Activated CD4-positive, alpha-beta memory T cell treated with anti-CD3 and anti-CD28 coated beads for 36 hours (primary cell): Measurements from ENCODE around the gene ACOT7. TPM values are rescaled to one million over a fixed set of nuclear protein-coding genes. Genes with fewer than 3 reads are reported as not detected.
"Not testable (repeated sequence)": the region's sequence is repeated elsewhere in the genome, so short reads cannot be mapped to it uniquely, and the experiment has no call there.

ENCODE experiments used
- CTCF ChIA-PET: fragments of 350-600 bp; sonication (Branson Sonifier 250); formaldehyde crosslinking; loops from one replicate; lab custom pipeline; 2021; ENCODE audit warnings: antibody characterized with exemption, inconsistent platforms; lab: Charles Lee
- POLR2A ChIA-PET: fragments of 350-600 bp; sonication (Branson Sonifier 250); formaldehyde crosslinking; loops from one replicate; lab custom pipeline; 2021; ENCODE audit warnings: antibody characterized with exemption; lab: Charles Lee
- DNase-seq: peaks from one replicate; pipeline ENCODE4 v3.0.0-alpha.2; 2020
- H3K27ac Mint-ChIP-seq: one replicate; pipeline ENCODE4 v1.8.0; 2021; ENCODE audit warnings: mixed read lengths
- H3K27me3 Mint-ChIP-seq: one replicate; pipeline ENCODE4 v1.8.0; 2021; ENCODE audit warnings: mixed read lengths
- H3K36me3 Mint-ChIP-seq: one replicate; pipeline ENCODE4 v1.8.0; 2021; ENCODE audit warnings: mixed read lengths
- H3K4me1 Mint-ChIP-seq: one replicate; pipeline ENCODE4 v1.8.0; 2021; ENCODE audit warnings: low read depth, mixed read lengths
- H3K4me3 Mint-ChIP-seq: one replicate; pipeline ENCODE4 v1.8.0; 2021; ENCODE audit warnings: mild to moderate bottlenecking, mixed read lengths
- H3K9me3 Mint-ChIP-seq: one replicate; pipeline ENCODE4 v1.8.0; 2021; ENCODE audit warnings: mixed read lengths
- intact Hi-C: fragments of 100-400 bp; cut with micrococcal nuclease; formaldehyde crosslinking; loops from one replicate; pipeline ENCODE4 v1.15.1; 2023
- total RNA-seq, 2 experiments: library from RNA; stranded (reverse); gene quantifications; one replicate each; pipeline ENCODE4 v1.2.3, GENCODE V29; 2021

Gene ACOT7
- total RNA-seq, 2 experiments from 2014 or later, result 93.8 to 94.6 TPM

DNA sequence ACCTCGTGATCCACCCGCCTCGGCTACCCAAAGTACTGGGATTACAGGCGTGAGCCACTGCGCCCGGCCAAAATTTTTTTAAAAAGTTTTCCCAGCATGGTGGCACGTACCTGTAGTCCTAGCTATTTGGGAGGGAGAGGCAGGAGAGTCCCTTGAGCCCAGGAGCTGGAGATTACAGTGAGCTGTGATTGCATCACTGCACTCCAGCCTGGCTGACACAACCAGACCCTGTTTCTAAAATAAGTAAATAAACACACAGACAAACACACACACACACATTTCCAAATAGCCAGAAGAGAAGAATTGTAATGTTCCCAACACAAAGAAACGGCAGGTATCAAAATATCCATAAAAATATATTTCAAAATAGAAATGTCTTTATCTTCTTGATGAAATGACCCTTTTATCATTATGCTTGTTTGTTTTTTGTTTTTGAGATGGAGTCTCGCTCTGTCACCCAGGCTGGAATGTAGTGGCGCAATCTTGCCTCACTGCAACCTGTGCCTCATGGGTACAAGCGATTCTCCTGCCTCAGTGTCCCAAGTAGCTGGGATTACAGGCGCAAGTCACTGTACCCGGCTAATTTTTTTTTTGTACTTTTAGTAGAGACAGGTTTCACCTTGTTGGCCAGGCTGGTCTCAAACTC, 16.8 kb upstream of the ACOT7 start:
- H3K9me3 Mint-ChIP-seq, result no peaks in the 10 kb centered on the region
- no peak overlapping the region for H3K27ac Mint-ChIP-seq
- H3K36me3 Mint-ChIP-seq, result no peaks in the 10 kb centered on the region
- intact Hi-C loops, result no loop called here
- POLR2A ChIA-PET, result no interaction called here
- CTCF ChIA-PET, result interaction anchor here (0.6 to 1.1 kb wide), 2 partner anchors 13 to 76 kb away, joined by 3 to 4 read pairs; no protein-coding TSS in a partner anchor
- H3K4me3 Mint-ChIP-seq, result no peak overlapping the region
- H3K4me1 Mint-ChIP-seq, result peaks cover 6% of the 10 kb centered on the region
- peaks cover 18% of the 10 kb centered on the region for H3K27me3 Mint-ChIP-seq
- no peak for DNase-seq

DNA sequence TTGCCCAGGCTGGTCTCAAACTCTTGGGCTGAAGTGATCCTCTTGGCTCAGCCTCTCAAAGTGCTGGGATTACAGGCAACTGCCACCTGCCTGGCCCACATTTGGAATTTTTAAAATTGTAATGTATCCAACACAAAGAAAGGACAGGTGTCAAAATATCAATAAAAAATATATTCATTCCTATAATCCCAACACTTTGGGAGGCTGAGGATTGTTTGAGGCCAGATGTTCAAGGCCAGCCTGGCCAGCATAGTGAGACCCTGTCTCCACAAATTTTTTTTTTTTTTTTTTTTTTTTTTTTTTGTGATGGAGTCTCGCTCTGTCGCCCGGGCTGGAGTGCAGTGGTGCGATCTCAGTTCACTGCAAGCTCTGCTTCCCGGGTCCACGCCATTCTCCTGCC, 16.2 kb upstream of the ACOT7 start:
- no peaks in the 10 kb centered on the region for H3K9me3 Mint-ChIP-seq
- peaks cover 16% of the 10 kb centered on the region for H3K27me3 Mint-ChIP-seq
- H3K36me3 Mint-ChIP-seq, result no peaks in the 10 kb centered on the region
- ChIA-PET CTCF (interaction anchor here (1.0 to 1.9 kb wide), 4 partner anchors 28 to 163 kb away, joined by 3 to 6 read pairs (median 5); no protein-coding TSS in a partner anchor), POLR2A (interaction anchor here (0.6 kb wide), 1 partner anchor 48 kb away, joined by 3 read pairs; no protein-coding TSS in a partner anchor)
- intact Hi-C loops, result no loop called here
- DNase-seq, result no peak
- no peak overlapping the region for H3K27ac Mint-ChIP-seq
- H3K4me3 Mint-ChIP-seq, result no peak overlapping the region
- peaks cover 3% of the 10 kb centered on the region for H3K4me1 Mint-ChIP-seq

DNA sequence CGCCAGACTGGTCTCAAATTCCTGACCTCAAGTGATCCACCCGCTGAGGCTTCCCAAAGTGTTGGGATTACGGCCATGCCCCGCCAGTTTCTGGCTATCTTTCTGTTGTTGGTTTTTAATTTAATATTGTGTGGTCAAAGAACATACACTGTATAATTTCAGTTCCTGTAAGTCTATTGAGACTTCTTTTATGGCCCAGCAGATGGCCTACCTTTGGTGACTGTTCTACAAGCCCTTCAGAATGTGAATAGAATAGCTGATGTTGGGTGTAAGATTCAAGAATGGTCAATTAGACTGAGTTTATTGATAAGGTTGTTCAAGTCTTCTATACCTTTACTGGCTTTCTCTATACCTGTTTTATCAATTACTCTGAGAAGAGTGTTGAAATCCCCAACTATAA, 15.5 kb upstream of the ACOT7 start:
- H3K36me3 Mint-ChIP-seq, result no peaks in the 10 kb centered on the region
- intact Hi-C loops, result no loop called here
- peaks cover 9% of the 10 kb centered on the region for H3K27me3 Mint-ChIP-seq
- H3K4me1 Mint-ChIP-seq, result peaks cover 2% of the 10 kb centered on the region
- POLR2A ChIA-PET, result no interaction called here
- no peak for DNase-seq
- no peak overlapping the region for H3K4me3 Mint-ChIP-seq
- no peak overlapping the region for H3K27ac Mint-ChIP-seq
- H3K9me3 Mint-ChIP-seq, result no peaks in the 10 kb centered on the region
- CTCF ChIA-PET, result interaction anchor here (1.0 to 1.9 kb wide), 5 partner anchors 14 to 163 kb away, joined by 3 to 6 read pairs (median 4); no protein-coding TSS in a partner anchor

DNA sequence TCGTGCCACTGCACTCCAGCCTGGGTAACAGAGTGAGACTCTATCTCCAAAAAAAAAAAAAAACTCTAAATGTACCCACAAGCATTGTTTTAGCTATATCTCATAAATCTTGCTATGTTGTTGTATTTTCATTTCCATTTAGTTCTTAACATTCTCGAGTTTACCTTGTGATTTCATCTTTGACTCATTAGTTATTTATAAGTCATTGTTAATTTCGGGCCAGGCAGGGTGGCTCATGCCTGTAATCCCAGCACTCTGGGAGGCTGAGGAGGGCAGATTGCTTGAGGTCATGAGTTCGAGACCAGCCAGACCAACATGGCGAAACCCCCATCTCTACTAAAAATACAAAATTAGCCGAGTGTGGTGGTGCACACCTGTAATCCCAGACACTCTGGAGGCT, 14.5 kb upstream of the ACOT7 start:
- intact Hi-C loops, result no loop called here
- Mint-ChIP-seq H3K27ac (no peak overlapping the region), H3K9me3 (no peaks in the 10 kb centered on the region), H3K36me3 (no peaks in the 10 kb centered on the region), H3K4me3 (no peak overlapping the region), H3K4me1 (peaks cover 3% of the 10 kb centered on the region), H3K27me3 (peaks cover 6% of the 10 kb centered on the region)
- ChIA-PET POLR2A (interaction anchor here (0.6 kb wide), 1 partner anchor 21 kb away, joined by 3 read pairs; no protein-coding TSS in a partner anchor), CTCF (interaction anchor here (1.0 to 7.1 kb wide), 6 partner anchors 15 to 298 kb away, joined by 3 to 65 read pairs (median 5); no protein-coding TSS in a partner anchor)
- DNase-seq, result no peak

DNA sequence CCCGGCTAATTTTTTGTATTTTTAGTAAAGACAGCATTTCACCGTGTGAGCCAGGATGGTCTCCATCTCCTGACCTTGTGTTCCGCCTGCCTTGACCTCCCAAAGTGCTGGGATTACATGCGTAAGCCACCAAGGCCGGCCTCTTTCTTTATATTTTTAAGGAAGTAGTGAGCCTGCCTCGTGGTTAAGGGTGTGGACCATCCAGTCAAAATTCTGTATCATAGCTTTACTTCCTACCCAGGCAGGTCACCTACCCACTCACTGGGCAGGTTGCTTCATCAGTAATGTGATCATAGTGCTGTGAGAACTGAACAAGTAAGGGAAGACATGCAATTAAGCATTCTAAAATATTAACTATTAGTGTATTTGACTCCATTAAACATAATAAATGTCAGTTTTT, 8.1 kb upstream of the ACOT7 start:
- Mint-ChIP-seq H3K4me1 (peaks cover 3% of the 10 kb centered on the region), H3K4me3 (no peak overlapping the region), H3K36me3 (no peaks in the 10 kb centered on the region), H3K9me3 (no peaks in the 10 kb centered on the region), H3K27ac (no peak overlapping the region), H3K27me3 (no peaks in the 10 kb centered on the region)
- POLR2A ChIA-PET, result no interaction called here
- CTCF ChIA-PET, result interaction anchor here (0.6 to 7.1 kb wide), 7 partner anchors 22 to 157 kb away, joined by 3 to 65 read pairs (median 6); no protein-coding TSS in a partner anchor
- no peak for DNase-seq
- intact Hi-C loops, result no loop called here

DNA sequence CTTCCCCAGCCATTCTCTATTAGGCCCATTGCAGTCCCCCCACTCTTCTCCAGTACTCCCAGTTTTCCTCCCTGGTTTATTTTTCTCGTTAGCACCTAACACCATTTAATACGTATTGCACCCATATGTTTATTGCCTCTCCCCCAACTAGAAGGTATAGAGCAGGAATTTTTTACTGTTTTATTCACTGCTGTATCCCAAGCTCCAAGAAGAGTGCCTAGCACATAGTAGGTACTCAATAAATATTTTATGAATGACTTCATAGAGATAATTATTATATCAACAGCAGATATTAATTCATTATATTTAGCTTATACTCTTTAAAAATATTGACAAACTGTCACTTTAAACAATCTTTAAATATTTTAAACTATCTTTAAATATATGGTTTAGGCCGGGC, 5.7 kb upstream of the ACOT7 start:
- H3K4me3 Mint-ChIP-seq, result no peak overlapping the region
- H3K36me3 Mint-ChIP-seq, result no peaks in the 10 kb centered on the region
- no peaks in the 10 kb centered on the region for H3K27me3 Mint-ChIP-seq
- POLR2A ChIA-PET, result no interaction called here
- intact Hi-C loops, result no loop called here
- H3K4me1 Mint-ChIP-seq, result peaks cover 8% of the 10 kb centered on the region
- DNase-seq, result no peak
- CTCF ChIA-PET, result interaction anchor here (1.0 to 1.6 kb wide), 3 partner anchors 24 to 153 kb away, joined by 3 to 9 read pairs (median 4); no protein-coding TSS in a partner anchor
- H3K9me3 Mint-ChIP-seq, result no peaks in the 10 kb centered on the region
- no peak overlapping the region for H3K27ac Mint-ChIP-seq

DNA sequence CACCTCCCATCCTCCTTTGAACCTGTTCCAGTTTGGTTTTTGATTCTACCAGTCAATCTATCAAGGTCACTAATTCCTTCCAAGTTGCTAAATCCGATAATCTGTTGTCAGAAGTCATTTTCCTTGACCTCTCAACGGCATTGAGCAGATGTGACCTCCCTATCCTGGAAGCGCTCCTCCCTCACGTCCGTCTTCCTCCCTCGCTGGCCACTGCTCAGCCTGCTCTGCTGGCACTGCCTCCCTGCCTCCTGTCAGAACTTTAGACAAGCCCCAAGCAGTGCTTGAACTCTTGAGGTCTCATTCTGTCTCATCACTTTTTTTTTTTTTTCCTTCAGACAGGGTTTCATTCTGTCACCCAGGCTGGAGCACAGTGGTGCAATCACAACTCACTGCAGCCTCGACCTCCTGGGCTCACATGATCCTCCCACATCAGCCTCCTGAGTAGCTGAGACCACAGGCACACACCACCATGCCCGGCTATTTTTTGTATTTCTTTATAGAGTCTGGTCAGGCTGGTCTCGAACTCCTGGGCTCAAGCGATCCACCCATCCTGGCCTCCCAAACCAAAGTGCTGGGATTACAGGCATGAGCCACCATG, 4.4 kb upstream of the ACOT7 start:
- Mint-ChIP-seq H3K4me3 (no peak overlapping the region), H3K27ac (no peak overlapping the region), H3K36me3 (no peaks in the 10 kb centered on the region), H3K9me3 (no peaks in the 10 kb centered on the region), H3K4me1 (peaks cover 10% of the 10 kb centered on the region), H3K27me3 (no peaks in the 10 kb centered on the region)
- ChIA-PET CTCF (interaction anchor here (1.6 kb wide), 1 partner anchor 151 kb away, joined by 9 read pairs; no protein-coding TSS in a partner anchor), POLR2A (no interaction called here)
- no peak for DNase-seq
- intact Hi-C loops, result no loop called here

DNA sequence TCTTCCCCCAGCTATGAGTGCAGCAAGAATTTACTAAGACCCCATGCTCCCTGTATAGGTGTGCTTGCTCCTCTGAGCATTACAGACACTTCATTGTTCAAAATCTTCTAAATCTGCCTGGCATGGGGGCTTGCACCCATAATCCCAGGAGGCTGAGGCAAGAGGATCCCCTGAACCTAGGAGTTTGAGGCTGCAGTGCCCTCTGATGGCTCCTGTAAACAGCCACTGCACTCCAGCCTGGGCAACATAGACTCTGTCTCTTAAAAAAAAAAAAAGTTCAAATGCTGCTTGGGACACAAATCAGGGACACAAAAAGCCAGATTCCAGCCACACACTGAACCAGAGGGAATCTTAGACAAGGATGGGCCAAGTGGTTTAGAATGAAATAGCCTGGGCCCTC, 3.4 kb upstream of the ACOT7 start:
- DNase-seq, result peak; percentile 29
- intact Hi-C loops, result no loop called here
- Mint-ChIP-seq H3K27me3 (no peaks in the 10 kb centered on the region), H3K27ac (no peak overlapping the region), H3K9me3 (no peaks in the 10 kb centered on the region), H3K36me3 (no peaks in the 10 kb centered on the region), H3K4me1 (peaks cover 15% of the 10 kb centered on the region), H3K4me3 (no peak overlapping the region)
- POLR2A ChIA-PET, result no interaction called here
- CTCF ChIA-PET, result interaction anchor here (4.0 kb wide), 1 partner anchor 49 kb away, joined by 23 read pairs; no protein-coding TSS in a partner anchor

DNA sequence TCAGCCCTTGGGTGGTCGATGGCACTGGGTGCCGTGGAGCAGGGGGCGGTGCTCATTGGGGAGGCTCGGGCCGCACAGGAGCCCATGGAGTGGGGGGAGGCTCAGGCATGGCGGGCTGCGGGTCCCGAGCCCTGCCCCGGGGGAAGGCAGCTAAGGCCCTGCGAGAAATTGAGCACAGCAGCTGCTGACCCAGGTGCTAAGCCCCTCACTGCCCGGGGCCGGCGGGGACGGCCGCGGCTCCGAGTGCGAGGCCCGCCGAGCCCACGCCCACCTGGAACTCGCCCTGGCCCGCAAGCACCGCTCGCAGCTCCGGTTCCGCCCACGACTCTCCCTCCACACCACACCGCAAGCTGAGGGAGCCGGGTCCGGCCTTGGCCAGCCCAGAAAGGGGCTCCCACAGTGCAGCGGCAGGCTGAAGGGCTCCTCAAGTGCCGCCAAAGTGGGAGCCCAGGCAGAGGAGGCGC, 2.2 kb upstream of the ACOT7 start:
- CTCF ChIA-PET, result interaction anchor here (1.1 to 6.1 kb wide), 4 partner anchors 25 to 47 kb away, joined by 3 to 47 read pairs (median 16); partner anchors contain the start of gene HES2
- H3K36me3 Mint-ChIP-seq, DNase-seq, H3K27me3 Mint-ChIP-seq, H3K27ac Mint-ChIP-seq, intact Hi-C loops, H3K9me3 Mint-ChIP-seq, H3K4me3 Mint-ChIP-seq: not testable (repeated sequence)
- H3K4me1 Mint-ChIP-seq, result peaks cover 20% of the 10 kb centered on the region
- POLR2A ChIA-PET, result interaction anchor here (1.1 to 4.6 kb wide), 2 partner anchors 11 to 37 kb away, joined by 3 to 34 read pairs; no protein-coding TSS in a partner anchor

DNA sequence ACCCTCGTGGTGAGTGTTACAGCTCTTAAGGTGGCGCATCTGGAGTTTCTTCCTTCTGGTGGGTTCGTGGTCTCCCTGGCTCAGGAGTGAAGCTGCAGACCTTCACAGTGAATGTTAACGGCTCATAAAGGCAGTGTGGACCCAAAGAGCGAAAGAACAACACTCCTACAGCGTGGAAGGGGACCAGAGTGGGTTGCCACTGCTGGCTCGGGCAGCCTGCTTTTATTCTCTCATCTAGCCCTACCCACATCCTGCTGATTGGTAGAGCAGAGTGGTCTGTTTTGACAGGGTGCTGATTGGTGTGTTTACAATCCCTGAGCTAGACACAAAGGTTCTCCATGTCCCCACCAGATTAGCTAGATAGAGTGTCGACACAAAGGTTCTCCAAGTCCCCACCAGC, 1.6 kb upstream of the ACOT7 start:
- DNase-seq, result peak; percentile 17
- H3K4me3 Mint-ChIP-seq, result peak overlapping the region; percentile 8
- peaks cover 20% of the 10 kb centered on the region for H3K4me1 Mint-ChIP-seq
- H3K27ac Mint-ChIP-seq, H3K36me3 Mint-ChIP-seq, H3K27me3 Mint-ChIP-seq, intact Hi-C loops, H3K9me3 Mint-ChIP-seq: not testable (repeated sequence)
- ChIA-PET CTCF (interaction anchor here (0.6 to 6.1 kb wide), 8 partner anchors 19 to 360 kb away, joined by 3 to 47 read pairs (median 6); partner anchors contain the start of gene HES2), POLR2A (interaction anchor here (1.1 to 4.6 kb wide), 2 partner anchors 11 to 37 kb away, joined by 3 to 34 read pairs; no protein-coding TSS in a partner anchor)

DNA sequence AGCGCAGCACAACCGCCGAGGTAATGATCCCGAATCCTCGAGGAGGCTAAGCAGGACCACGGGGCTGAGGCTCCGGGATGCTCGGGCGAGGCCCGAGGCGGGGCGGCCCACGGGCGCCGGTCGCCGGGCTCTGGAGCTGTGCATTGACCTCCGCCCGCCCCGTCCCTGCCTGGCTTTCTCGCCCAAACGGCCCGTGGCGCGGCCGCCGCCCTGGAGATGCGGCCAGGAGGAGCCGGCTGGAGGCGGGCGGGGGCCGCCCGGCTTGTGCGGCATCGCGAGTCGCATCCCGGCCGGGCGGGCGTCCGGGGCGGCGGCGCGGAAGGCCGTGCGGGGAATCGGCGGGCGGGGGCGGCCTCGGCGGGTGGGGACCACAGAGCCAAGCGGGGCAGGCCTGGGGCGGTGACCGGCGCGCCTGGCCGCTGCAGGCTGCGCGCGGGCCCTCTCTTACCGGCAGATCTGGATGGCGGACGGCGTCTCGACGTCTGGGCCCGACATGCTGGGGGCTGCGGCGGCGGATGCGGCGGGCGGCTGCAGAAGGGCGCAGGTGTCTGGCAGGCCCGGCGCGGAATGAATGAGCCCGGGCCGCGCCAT, 663 bp downstream of the ACOT7 start:
- H3K27ac Mint-ChIP-seq, result peak overlapping the region; percentile 65
- no peaks in the 10 kb centered on the region for H3K27me3 Mint-ChIP-seq
- POLR2A ChIA-PET, result interaction anchor here (1.2 to 4.6 kb wide), 7 partner anchors 31 to 193 kb away, joined by 3 to 34 read pairs (median 4); partner anchors contain the start of gene RPL22
- peak overlapping the region; percentile 84 for H3K4me3 Mint-ChIP-seq
- intact Hi-C loops, result loop anchor here (1.0 to 5.0 kb wide), 5 partner anchors 34 to 401 kb away; partner anchors contain the start of gene NPHP4
- H3K36me3 Mint-ChIP-seq, result no peaks in the 10 kb centered on the region
- H3K9me3 Mint-ChIP-seq, result no peaks in the 10 kb centered on the region
- CTCF ChIA-PET, result interaction anchor here (0.6 to 6.1 kb wide), 8 partner anchors 9 to 157 kb away, joined by 3 to 47 read pairs (median 5); partner anchors contain the start of gene ICMT
- peak; percentile 14 for DNase-seq
- H3K4me1 Mint-ChIP-seq, result peaks cover 20% of the 10 kb centered on the region
